Urinary bladder (tissue), 4 donors: ENCODE results near the gene FBLN5. TPM values are rescaled to one million over a fixed set of nuclear protein-coding genes. Genes with fewer than 3 reads are reported as not detected.

Experiments used
- DNase-seq: peaks from one replicate; pipeline ENCODE4 v3.0.0-alpha.2; 2015; ENCODE audit errors: extremely low spot score
- H3K27ac ChIP-seq: one replicate; pipeline ENCODE4 v1.5.1; 2013; ENCODE audit warnings: low read depth, mild to moderate bottlenecking, moderate library complexity
- H3K36me3 ChIP-seq: one replicate; pipeline ENCODE4 v1.6.1; 2013; ENCODE audit warnings: mild to moderate bottlenecking, moderate library complexity; ENCODE audit not compliant: insufficient read depth
- H3K4me1 ChIP-seq: one replicate; pipeline ENCODE4 v1.6.1; 2013; ENCODE audit warnings: mild to moderate bottlenecking, moderate library complexity; ENCODE audit not compliant: insufficient read depth
- H3K4me3 ChIP-seq: one replicate; pipeline ENCODE4 v1.5.1; 2013; ENCODE audit warnings: low read depth, low read length
- WGBS: extraction: QIAGEN DNeasy Blood & Tissue Kit; methylation state at CpG from one replicate; pipeline ENCODE4 v1.1.7; 2013; 5-methylcytosine and 5-hydroxymethylcytosine counted together
- polyA plus RNA-seq: library from polyadenylated mRNA; stranded (reverse); fragments of 200-250 nt; gene quantifications from one replicate; pipeline ENCODE4 v1.2.3, GENCODE V29; 2013
- total RNA-seq: library from RNA; depleted of rRNA; stranded (reverse); fragments of >200 nt; gene quantifications from one replicate; pipeline ENCODE4 v1.2.3, GENCODE V29; 2014
- donor health status: healthy with polysubstance abuse.
- donor health status: healthy.

The FBLN5 gene
- total and polyA plus RNA-seq, 2 donors, result 71.3 to 219 TPM

DNA sequence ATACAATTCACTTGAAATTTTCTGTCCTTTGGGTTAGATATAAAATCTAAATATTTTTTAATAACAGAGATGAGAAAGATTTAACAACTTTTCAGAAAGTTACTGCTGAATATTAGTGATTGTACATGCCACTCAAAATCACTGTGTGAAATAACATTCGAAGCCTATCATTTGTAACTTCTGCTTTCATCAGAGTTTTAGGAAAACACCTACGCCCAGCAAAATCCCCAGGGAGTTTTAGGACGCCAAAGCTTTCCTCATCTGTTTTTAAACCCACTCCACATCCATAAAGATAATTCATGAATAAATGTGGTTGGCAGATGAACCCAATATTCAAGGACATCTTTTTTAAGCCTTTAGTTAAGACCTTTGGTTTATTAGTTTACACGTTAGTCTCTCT is 104.1 kb downstream of the FBLN5 start:
- 74% methylated on average over 4 of the region's 4 CpGs for WGBS
- Histone ChIP-seq H3K4me1 (no peaks in the 10 kb centered on the region), H3K27ac (no peak overlapping the region), H3K4me3 (no peak overlapping the region), H3K36me3 (no peaks in the 10 kb centered on the region)
- no peak for DNase-seq

DNA sequence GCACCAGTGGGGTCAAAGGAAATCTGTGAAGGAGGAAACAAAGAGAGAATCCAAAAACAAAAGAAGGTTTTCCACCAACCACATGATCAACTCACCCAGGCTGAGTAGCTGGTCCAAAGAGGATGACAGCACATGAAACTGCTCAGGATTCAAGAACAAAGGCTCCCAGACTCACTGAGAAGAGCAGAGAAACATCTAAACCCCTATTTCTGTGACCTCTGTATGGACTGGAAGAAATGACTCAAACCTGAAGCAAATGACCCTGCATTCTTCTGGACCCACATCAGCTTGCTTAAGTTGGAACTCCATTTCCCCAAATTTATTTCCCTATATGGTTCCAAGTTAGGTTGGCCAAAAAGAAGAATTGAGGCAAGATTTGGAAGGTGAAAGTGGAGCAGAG is 106.4 kb downstream of the FBLN5 start:
- H3K36me3 ChIP-seq, result no peaks in the 10 kb centered on the region
- no peak overlapping the region for H3K4me3 ChIP-seq
- no peak overlapping the region for H3K27ac ChIP-seq
- DNase-seq, result no peak
- no peaks in the 10 kb centered on the region for H3K4me1 ChIP-seq

- Histone ChIP-seq H3K27ac (no peak overlapping the region), H3K4me3 (no peak overlapping the region), H3K36me3 (no peaks in the 10 kb centered on the region), H3K4me1 (no peaks in the 10 kb centered on the region)
- DNase-seq, result no peak
- 93% methylated on average over 1 of the region's 1 CpG for WGBS
Observed at GRCh38 chr14:91839749-91840148, 107.7 kb downstream of the FBLN5 start.

GRCh38 chr14:91837076-91837475 is 110.4 kb downstream of the FBLN5 start:
- WGBS, result 73% methylated on average over 12 of the region's 12 CpGs

GRCh38 chr14:91835920-91836843 is 111.3 kb downstream of the FBLN5 start:
- peak; percentile 51 for DNase-seq
- Histone ChIP-seq H3K36me3 (no peaks in the 10 kb centered on the region), H3K4me3 (peak overlapping the region; percentile 75), H3K27ac (peak overlapping the region; percentile 90), H3K4me1 (no peaks in the 10 kb centered on the region)
- 2% methylated on average over 84 of the region's 84 CpGs for WGBS

More at GRCh38 chr14:91837076-91837475, 110.4 kb downstream of the FBLN5 start:
- no peaks in the 10 kb centered on the region for H3K36me3 ChIP-seq
- no peaks in the 10 kb centered on the region for H3K4me1 ChIP-seq
- H3K4me3 ChIP-seq, result peak overlapping the region; percentile 75
- no peak for DNase-seq
- H3K27ac ChIP-seq, result no peak overlapping the region

- no peaks in the 10 kb centered on the region for H3K4me1 ChIP-seq
- H3K27ac ChIP-seq, result peak overlapping the region; percentile 90
- H3K4me3 ChIP-seq, result peak overlapping the region; percentile 75
- DNase-seq, result no peak
- H3K36me3 ChIP-seq, result no peaks in the 10 kb centered on the region
- 12% methylated on average over 19 of the region's 19 CpGs for WGBS
Observed at GRCh38 chr14:91835197-91835919, 112.1 kb downstream of the FBLN5 start.

GRCh38 chr14:91834571-91834970 is 112.9 kb downstream of the FBLN5 start:
- 64% methylated on average over 2 of the region's 2 CpGs for WGBS
- Histone ChIP-seq H3K4me3 (no peak overlapping the region), H3K27ac (no peak overlapping the region), H3K4me1 (no peaks in the 10 kb centered on the region), H3K36me3 (no peaks in the 10 kb centered on the region)
- DNase-seq, result no peak

DNA sequence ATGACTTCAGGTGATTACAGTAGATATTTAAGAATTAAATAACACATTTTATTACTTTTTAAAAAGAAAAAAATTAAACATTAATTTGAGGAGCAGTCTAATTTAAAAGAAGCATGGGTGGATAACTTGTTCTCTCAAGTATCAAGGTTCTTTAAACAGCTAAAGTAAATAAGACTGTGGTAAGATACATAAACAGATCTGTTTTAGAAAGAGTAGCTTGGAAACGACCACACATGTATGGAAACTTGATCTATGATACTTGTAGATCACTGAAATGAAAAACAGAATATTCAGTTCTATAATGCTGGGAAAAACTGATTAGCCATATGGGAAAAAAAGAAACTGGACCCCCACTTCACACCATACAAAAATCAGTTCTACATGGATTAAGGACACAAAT is 116.2 kb downstream of the FBLN5 start:
- H3K4me1 ChIP-seq, result no peaks in the 10 kb centered on the region
- no peak for DNase-seq
- H3K36me3 ChIP-seq, result no peaks in the 10 kb centered on the region
- no peak overlapping the region for H3K4me3 ChIP-seq
- no peak overlapping the region for H3K27ac ChIP-seq
- 23% methylated on average over 1 of the region's 1 CpG for WGBS

DNA sequence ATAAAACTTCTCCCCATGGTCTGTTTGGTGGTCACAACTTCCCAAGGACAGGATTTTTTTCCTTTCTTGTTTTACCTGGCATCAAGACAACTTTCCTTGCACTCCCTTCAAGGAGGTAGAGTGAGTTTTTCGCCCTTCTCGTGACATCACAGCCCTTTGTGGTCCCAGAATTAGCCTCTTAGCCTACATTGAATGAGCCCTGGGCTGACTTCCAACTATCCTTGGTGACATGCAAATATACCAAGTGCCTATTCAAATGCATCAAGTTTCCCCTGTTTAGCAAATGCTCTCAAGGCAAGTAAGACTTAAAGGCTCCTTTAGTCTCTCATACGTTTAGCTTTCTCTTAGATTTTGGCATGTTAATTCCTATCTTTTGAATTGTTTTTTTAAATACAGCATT is 116.7 kb downstream of the FBLN5 start:
- peak overlapping the region; percentile 16 for H3K27ac ChIP-seq
- DNase-seq, result no peak
- H3K36me3 ChIP-seq, result no peaks in the 10 kb centered on the region
- H3K4me3 ChIP-seq, result no peak overlapping the region
- WGBS, result 30% methylated on average over 3 of the region's 3 CpGs
- H3K4me1 ChIP-seq, result no peaks in the 10 kb centered on the region

- no peak overlapping the region for H3K27ac ChIP-seq
- WGBS, result 57% methylated on average over 2 of the region's 2 CpGs
- H3K36me3 ChIP-seq, result no peaks in the 10 kb centered on the region
- H3K4me3 ChIP-seq, result no peak overlapping the region
- no peak for DNase-seq
- H3K4me1 ChIP-seq, result no peaks in the 10 kb centered on the region
Observed at GRCh38 chr14:91829511-91829910, 118.0 kb downstream of the FBLN5 start.

DNA sequence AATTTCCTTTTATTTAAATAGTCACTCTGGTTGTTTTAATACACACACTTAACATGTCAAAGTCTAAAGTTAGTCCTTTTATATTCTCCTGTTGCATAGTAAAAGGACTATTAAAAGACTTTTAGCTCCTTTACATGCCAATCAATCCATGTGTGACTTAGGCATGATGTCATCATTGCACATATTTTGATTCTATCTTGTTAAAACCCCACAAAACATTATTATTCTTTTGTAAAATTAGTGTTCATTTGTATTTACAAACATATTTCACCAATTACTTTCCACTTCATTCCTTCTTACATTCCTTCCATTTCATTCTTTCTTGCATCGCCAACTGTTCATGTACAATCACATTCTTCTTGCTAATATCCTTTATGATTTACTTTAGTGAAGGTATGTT is 119.7 kb downstream of the FBLN5 start:
- 93% methylated on average over 1 of the region's 1 CpG for WGBS
- Histone ChIP-seq H3K4me1 (no peaks in the 10 kb centered on the region), H3K27ac (no peak overlapping the region), H3K4me3 (no peak overlapping the region), H3K36me3 (no peaks in the 10 kb centered on the region)
- no peak for DNase-seq
